ENCODE data around the gene ENDOV.

ENDOV gene

GRCh38 chr17:80416260-80416939 is 1.4 kb downstream of the ENDOV start:
- no peak for TF ChIP-seq CTCF (IDR thresholded peaks at IDR 0.05; ENCODE audit: borderline replicate concordance, insufficient read depth, low read depth, low read length)
- no peak overlapping the region for H3K4me3 ChIP-seq (ENCODE audit: low read depth, low read length)

GRCh38 chr17:80416940-80417293 is 1.9 kb downstream of the ENDOV start:
- no peak overlapping the region for H3K4me3 ChIP-seq (ENCODE audit: low read depth, low read length)
- no peak for TF ChIP-seq CTCF (IDR thresholded peaks at IDR 0.05; ENCODE audit: borderline replicate concordance, insufficient read depth, low read depth, low read length)

GRCh38 chr17:80418589-80418988 is 3.6 kb downstream of the ENDOV start:
- TF ChIP-seq CTCF (IDR thresholded peaks at IDR 0.05; ENCODE audit: borderline replicate concordance, insufficient read depth, low read depth, low read length), result no peak
- H3K4me3 ChIP-seq (ENCODE audit: low read depth, low read length), result no peak overlapping the region

DNA sequence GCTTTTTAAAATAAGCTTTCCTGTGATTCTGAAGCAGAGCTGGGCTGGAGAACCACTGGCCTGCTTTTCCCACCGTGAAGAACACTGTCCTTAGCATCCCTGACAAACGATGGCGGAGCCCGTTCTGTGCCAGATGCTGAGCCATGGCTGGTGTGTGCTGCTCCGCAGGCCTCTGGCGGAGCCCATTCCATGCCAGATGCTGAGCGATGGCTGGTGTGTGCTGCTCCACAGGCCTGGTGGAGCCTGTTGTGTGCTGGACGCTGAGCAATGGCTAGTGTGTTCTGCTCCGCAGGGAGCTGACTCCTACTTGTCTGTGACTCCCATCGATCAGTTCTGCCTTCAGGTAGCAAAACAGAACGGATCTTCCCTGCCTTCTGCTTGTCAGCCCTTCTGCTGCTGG is 4.3 kb downstream of the ENDOV start:
- TF ChIP-seq CTCF (IDR thresholded peaks at IDR 0.05; ENCODE audit: borderline replicate concordance, insufficient read depth, low read depth, low read length), result no peak
- no peak overlapping the region for H3K4me3 ChIP-seq (ENCODE audit: low read depth, low read length)

DNA sequence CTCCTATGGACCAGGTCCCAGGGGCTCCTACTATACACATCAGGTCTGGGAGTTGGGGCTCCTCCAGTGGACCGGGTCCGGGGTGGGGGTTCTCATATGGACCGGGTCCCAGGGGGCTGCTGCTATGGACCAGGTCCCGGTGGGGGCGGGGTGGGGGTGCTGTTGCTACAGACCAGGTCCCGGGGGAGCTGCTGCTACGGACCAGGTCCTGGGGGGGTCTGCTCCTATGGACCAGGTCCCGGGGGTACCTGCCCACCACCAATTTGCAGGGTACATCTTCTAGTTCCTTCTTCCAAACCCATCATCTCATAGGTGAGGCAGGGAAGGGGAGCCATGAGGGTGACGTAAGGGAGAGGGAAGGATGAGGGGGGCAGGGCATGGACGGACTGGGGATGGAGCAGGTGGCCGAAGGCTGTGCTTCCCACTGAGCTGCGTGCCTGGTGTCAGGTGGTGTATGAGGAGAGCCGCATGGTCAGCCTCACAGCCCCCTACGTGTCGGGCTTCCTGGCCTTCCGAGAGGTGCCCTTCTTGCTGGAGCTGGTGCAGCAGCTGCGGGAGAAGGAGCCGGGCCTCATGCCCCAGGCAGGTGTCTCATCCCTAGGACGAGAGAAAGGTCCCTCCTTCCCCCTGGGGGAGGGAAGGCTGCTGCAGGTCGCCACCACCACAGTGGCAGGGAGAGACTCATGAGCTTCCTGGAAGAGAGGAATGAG is 6.6 kb downstream of the ENDOV start:
- no peak for TF ChIP-seq CTCF (IDR thresholded peaks at IDR 0.05; ENCODE audit: borderline replicate concordance, insufficient read depth, low read depth, low read length)
- H3K4me3 ChIP-seq (ENCODE audit: low read depth, low read length), result no peak overlapping the region

DNA sequence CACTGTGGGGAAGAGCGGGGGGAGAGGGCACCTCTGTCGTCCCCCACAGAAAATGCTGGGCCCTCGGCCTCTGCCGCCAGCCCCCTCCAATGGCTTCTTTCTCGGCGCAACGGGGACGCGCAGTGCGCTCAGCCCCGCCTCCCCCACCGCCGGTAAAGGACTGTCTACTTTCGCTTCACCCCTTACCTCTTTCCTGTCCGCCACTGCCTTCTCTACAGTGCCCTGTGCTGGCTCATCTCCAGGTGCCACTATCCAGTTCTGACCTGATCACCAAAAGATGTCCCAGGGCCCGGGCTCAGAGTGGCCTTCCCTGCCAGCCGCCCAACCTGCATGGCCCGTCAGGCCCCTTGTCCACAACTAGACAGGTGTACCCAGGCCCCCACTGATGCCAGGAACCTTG is 7.3 kb downstream of the ENDOV start:
- no peak for TF ChIP-seq CTCF (IDR thresholded peaks at IDR 0.05; ENCODE audit: borderline replicate concordance, insufficient read depth, low read depth, low read length)
- H3K4me3 ChIP-seq (ENCODE audit: low read depth, low read length), result no peak overlapping the region

- H3K4me3 ChIP-seq (ENCODE audit: low read depth, low read length), result no peak overlapping the region
- TF ChIP-seq CTCF (IDR thresholded peaks at IDR 0.05; ENCODE audit: borderline replicate concordance, insufficient read depth, low read depth, low read length), result no peak
Observed at GRCh38 chr17:80422981-80423380, 8.0 kb downstream of the ENDOV start.

Measured in GM12875 (cell line).